Measurements from ENCODE around the gene NELFB.

- TF ChIP-seq CTCF (IDR thresholded peaks at IDR 0.05) (no peak), IRF1 (CRISPR knock-in tag; IDR thresholded peaks at IDR 0.05) (no peak), HMGA2 (CRISPR knock-in tag; IDR thresholded peaks at IDR 0.05) (no peak), CREB1 (CRISPR knock-in tag; IDR thresholded peaks at IDR 0.05) (no peak), NFYB (CRISPR knock-in tag; conservative IDR thresholded peaks at IDR 0.05; ENCODE audit: low read depth) (no peak), ZNF423 (CRISPR knock-in tag; IDR thresholded peaks at IDR 0.05) (no peak), ZBTB21 (CRISPR knock-in tag; IDR thresholded peaks at IDR 0.05; ENCODE audit: borderline replicate concordance) (no peak), ZNF425 (CRISPR knock-in tag; conservative IDR thresholded peaks at IDR 0.05) (no peak), ZNF121 (CRISPR knock-in tag; IDR thresholded peaks at IDR 0.05) (no peak), FOXP1 (CRISPR knock-in tag; IDR thresholded peaks at IDR 0.05; ENCODE audit: borderline replicate concordance) (no peak), USF2 (CRISPR knock-in tag; IDR thresholded peaks at IDR 0.05) (no peak), GABPB1 (CRISPR knock-in tag; IDR thresholded peaks at IDR 0.05) (no peak), MAX (CRISPR knock-in tag; IDR thresholded peaks at IDR 0.05) (no peak), SP1 (CRISPR knock-in tag; conservative IDR thresholded peaks at IDR 0.05) (no peak)
Measured at GRCh38 chr9:137308057-137308619, 53.0 kb downstream of the NELFB start.

All from WTC11 (cell line).